Spinal cord (tissue), 10 donors: Measurements from ENCODE around the gene UNC119B. TPM values are rescaled to one million over a fixed set of nuclear protein-coding genes. Genes with fewer than 3 reads are reported as not detected.
"Not testable (repeated sequence)": the region's sequence is repeated elsewhere in the genome, so short reads cannot be mapped to it uniquely, and the experiment has no call there.

Source experiments
- DNase-seq, 6 donors: peaks; one replicate each; pipeline versions ENCODE4 v3.0.0 to v3.0.0-alpha.2; 2013 to 2015; ENCODE audit warnings: low spot score in 6 of 6, low read depth in 4 of 6
- H3K27ac ChIP-seq: one replicate; pipeline ENCODE4 v1.5.1; 2013; ENCODE audit warnings: low read depth, low read length, control low read depth
- H3K27me3 ChIP-seq: one replicate; pipeline ENCODE4 v1.6.1; 2013; ENCODE audit warnings: low read length; ENCODE audit not compliant: control insufficient read depth, insufficient read depth
- H3K36me3 ChIP-seq: one replicate; pipeline ENCODE4 v1.6.1; 2013; ENCODE audit warnings: low read length; ENCODE audit not compliant: control insufficient read depth, insufficient read depth
- H3K4me1 ChIP-seq: one replicate; pipeline ENCODE4 v1.6.1; 2013; ENCODE audit warnings: low read length; ENCODE audit not compliant: control insufficient read depth, insufficient read depth
- H3K4me3 ChIP-seq: one replicate; pipeline ENCODE4 v1.5.1; 2013; ENCODE audit warnings: low read depth, low read length, control low read depth
- H3K9me3 ChIP-seq: one replicate; pipeline ENCODE4 v1.6.1; 2013; ENCODE audit warnings: low read length; ENCODE audit not compliant: control insufficient read depth, insufficient read depth
- WGBS: methylation state at CpG from one replicate; pipeline ENCODE4 v1.1.5; 2013; ENCODE audit warnings: missing lambda C conversion rate; ENCODE audit not compliant: insufficient coverage; 5-methylcytosine and 5-hydroxymethylcytosine counted together
- polyA plus RNA-seq, 2 donors: library from polyadenylated mRNA; unstranded; fragments of 120-200 nt; gene quantifications; one replicate each; pipeline ENCODE4 v1.2.1, GENCODE V29; 2013; ENCODE audit not compliant: insufficient read length in 2 of 2
- total RNA-seq, 2 donors: library from RNA; depleted of rRNA in 1 of 2; stranded (reverse); fragments of 120-200 nt in 1 of 2; fragments of >200 nt in 1 of 2; gene quantifications; one replicate each; pipeline versions ENCODE4 v1.2.3 to v1.2.4, GENCODE V29; 2013 to 2014
- donor health status: healthy.

The UNC119B gene
- total and polyA plus RNA-seq, 4 donors, result 19.1 to 41.9 (median 33.0) TPM

- DNase-seq, result no peak
- H3K27ac ChIP-seq, result no peak overlapping the region
- peaks cover 29% of the 10 kb centered on the region for H3K4me1 ChIP-seq
- 74% methylated on average over 2 of the region's 5 CpGs for WGBS
- H3K36me3 ChIP-seq, result peaks cover 43% of the 10 kb centered on the region
- H3K4me3 ChIP-seq, result peak overlapping the region; percentile 56
- no peaks in the 10 kb centered on the region for H3K9me3 ChIP-seq
- H3K27me3 ChIP-seq, result no peaks in the 10 kb centered on the region
These were observed 14.5 kb downstream of the UNC119B start for GRCh38 chr12:120724720-120725119.

- Histone ChIP-seq H3K27ac (peak overlapping the region; percentile 61), H3K4me1 (peaks cover 24% of the 10 kb centered on the region), H3K9me3 (no peaks in the 10 kb centered on the region), H3K4me3 (peak overlapping the region; percentile 56), H3K27me3 (no peaks in the 10 kb centered on the region), H3K36me3 (peaks cover 43% of the 10 kb centered on the region)
- 13% methylated on average over 12 of the region's 14 CpGs for WGBS
- no peak for DNase-seq
These were observed 14.9 kb downstream of the UNC119B start for GRCh38 chr12:120725151-120725658.

- DNase-seq, result peak in 3 of 6 donors; percentile 73 to 92 (median 89)
- H3K27ac ChIP-seq, result peak within 1 kb of the TSS; percentile 61
- H3K27me3 ChIP-seq, result no peaks in the 10 kb centered on the region
- peaks cover 21% of the 10 kb centered on the region for H3K4me1 ChIP-seq
- H3K9me3 ChIP-seq, result no peaks in the 10 kb centered on the region
- peak within 1 kb of the TSS; percentile 56 for H3K4me3 ChIP-seq
- H3K36me3 ChIP-seq, result peaks cover 43% of the 10 kb centered on the region
- 10% methylated on average over 65 of the region's 66 CpGs for WGBS
These were observed 15.6 kb downstream of the UNC119B start, which contains the start of gene ACADS for GRCh38 chr12:120725659-120726509. Gene ACADS, plus strand, starts transcription at chr12:120725826. Its CDS starts 60 bp downstream, at chr12:120725886.

- WGBS, result 83% methylated on average over 9 of the region's 9 CpGs
- Histone ChIP-seq H3K4me3 (no peak overlapping the region), H3K4me1 (peaks cover 19% of the 10 kb centered on the region), H3K27me3 (no peaks in the 10 kb centered on the region), H3K27ac (no peak overlapping the region), H3K36me3 (peaks cover 41% of the 10 kb centered on the region), H3K9me3 (no peaks in the 10 kb centered on the region)
- DNase-seq, result no peak
These were observed 16.2 kb downstream of the UNC119B start for GRCh38 chr12:120726510-120726793.

GRCh38 chr12:120726961-120727360, 16.7 kb downstream of the UNC119B start:
- Histone ChIP-seq H3K36me3 (peaks cover 39% of the 10 kb centered on the region), H3K4me1 (peaks cover 17% of the 10 kb centered on the region), H3K9me3 (no peaks in the 10 kb centered on the region), H3K27me3 (no peaks in the 10 kb centered on the region), H3K4me3 (no peak overlapping the region), H3K27ac (no peak overlapping the region)
- no peak for DNase-seq
- 96% methylated on average over 9 of the region's 9 CpGs for WGBS

GRCh38 chr12:120732198-120732597, 21.9 kb downstream of the UNC119B start:
- H3K27me3 ChIP-seq, H3K9me3 ChIP-seq, H3K27ac ChIP-seq, H3K4me3 ChIP-seq, DNase-seq, H3K4me1 ChIP-seq: not testable (repeated sequence)
- H3K36me3 ChIP-seq, result peaks cover 42% of the 10 kb centered on the region
- 98% methylated on average over 31 of the region's 35 CpGs for WGBS

- Histone ChIP-seq H3K27me3 (no peaks in the 10 kb centered on the region), H3K36me3 (peaks cover 47% of the 10 kb centered on the region), H3K4me1 (no peaks in the 10 kb centered on the region), H3K4me3 (no peak overlapping the region), H3K9me3 (no peaks in the 10 kb centered on the region), H3K27ac (no peak overlapping the region)
- no peak for DNase-seq
- 94% methylated on average over 3 of the region's 3 CpGs for WGBS
These were observed 23.3 kb downstream of the UNC119B start for GRCh38 chr12:120733574-120733973.

- no peaks in the 10 kb centered on the region for H3K4me1 ChIP-seq
- H3K9me3 ChIP-seq, result no peaks in the 10 kb centered on the region
- DNase-seq, result no peak
- H3K4me3 ChIP-seq, result no peak overlapping the region
- H3K27ac ChIP-seq, result no peak overlapping the region
- no peaks in the 10 kb centered on the region for H3K27me3 ChIP-seq
- peaks cover 51% of the 10 kb centered on the region for H3K36me3 ChIP-seq
- 88% methylated on average over 9 of the region's 10 CpGs for WGBS
These were observed 24.0 kb downstream of the UNC119B start for GRCh38 chr12:120734210-120734609.

GRCh38 chr12:120735181-120735580, 24.9 kb downstream of the UNC119B start:
- no peaks in the 10 kb centered on the region for H3K4me1 ChIP-seq
- H3K27me3 ChIP-seq, result no peaks in the 10 kb centered on the region
- no CpG with 5 or more reads among the region's 3 CpGs for WGBS
- H3K36me3 ChIP-seq, result peaks cover 51% of the 10 kb centered on the region
- H3K4me3 ChIP-seq, result no peak overlapping the region
- no peak overlapping the region for H3K27ac ChIP-seq
- no peaks in the 10 kb centered on the region for H3K9me3 ChIP-seq
- DNase-seq, result no peak
